ELF-1 (cell line): ENCODE results near the gene ATP9B.

Experiments
- DNase-seq: peaks from one replicate; pipeline ENCODE4 v3.0.0-alpha.2; 2016; ENCODE audit warnings: low read depth, low spot score

ATP9B gene

GRCh38 chr18:79379251-79379905 is 310.2 kb downstream of the ATP9B start:
- no peak for DNase-seq

- no peak for DNase-seq
Measured at GRCh38 chr18:79379931-79380815, 311.0 kb downstream of the ATP9B start.

GRCh38 chr18:79380816-79381806 is 311.9 kb downstream of the ATP9B start:
- DNase-seq, result peak; percentile 73

- no peak for DNase-seq
Measured at GRCh38 chr18:79381811-79382311, 312.7 kb downstream of the ATP9B start.

- no peak for DNase-seq
Measured at GRCh38 chr18:79382681-79383387, 313.6 kb downstream of the ATP9B start.

- DNase-seq, result no peak
Measured at GRCh38 chr18:79383388-79384056, 314.3 kb downstream of the ATP9B start.

GRCh38 chr18:79384151-79384807 is 315.1 kb downstream of the ATP9B start:
- DNase-seq, result no peak

GRCh38 chr18:79384834-79385233 is 315.6 kb downstream of the ATP9B start:
- no peak for DNase-seq

- no peak for DNase-seq
Measured at GRCh38 chr18:79385326-79385707, 316.1 kb downstream of the ATP9B start.

GRCh38 chr18:79385708-79386341 is 316.6 kb downstream of the ATP9B start:
- DNase-seq, result no peak

- no peak for DNase-seq
Measured at GRCh38 chr18:79386547-79386946, 317.4 kb downstream of the ATP9B start.

GRCh38 chr18:79387214-79387613 is 318.0 kb downstream of the ATP9B start:
- DNase-seq, result no peak

- no peak for DNase-seq
Measured at GRCh38 chr18:79387615-79388014, 318.4 kb downstream of the ATP9B start.

GRCh38 chr18:79388043-79388442 is 318.8 kb downstream of the ATP9B start:
- DNase-seq, result no peak

- DNase-seq, result no peak
Measured at GRCh38 chr18:79389689-79390088, 320.5 kb downstream of the ATP9B start.

GRCh38 chr18:79392226-79392625 is 323.0 kb downstream of the ATP9B start:
- DNase-seq, result no peak

- peak; percentile 25 for DNase-seq
Measured at GRCh38 chr18:79393181-79393634, 324.0 kb downstream of the ATP9B start.

- peak; percentile 64 for DNase-seq
Measured at GRCh38 chr18:79393635-79394533, 324.7 kb downstream of the ATP9B start.
